ENCODE measurements around the gene RAPGEF5. TPM values are rescaled to one million over a fixed set of nuclear protein-coding genes. Genes with fewer than 3 reads are reported as not detected.

RAPGEF5 gene
- total RNA-seq, 1 donor from 2014 or later: 9.9 TPM

GRCh38 chr7:22400936-22401553 is 44.1 kb upstream of the RAPGEF5 start:
- Mint-ChIP-seq H3K27me3 (peaks cover 21% of the 10 kb centered on the region), H3K4me3 (ENCODE audit: low read depth) (no peak overlapping the region), H3K36me3 (ENCODE audit: insufficient read depth) (no peaks in the 10 kb centered on the region), H3K9me3 (ENCODE audit: low read depth) (no peaks in the 10 kb centered on the region), H3K4me1 (ENCODE audit: low read depth) (peaks cover 2% of the 10 kb centered on the region), H3K27ac (no peak overlapping the region)
- TF ChIP-seq CTCF (IDR thresholded peaks at IDR 0.05; ENCODE audit: unreplicated experiment): no peak
- DNase-seq (ENCODE audit: low spot score, unreplicated experiment): no peak

- peaks cover 21% of the 10 kb centered on the region for H3K27me3 Mint-ChIP-seq
- TF ChIP-seq CTCF (IDR thresholded peaks at IDR 0.05; ENCODE audit: unreplicated experiment): no peak
- no peaks in the 10 kb centered on the region for H3K36me3 Mint-ChIP-seq (ENCODE audit: insufficient read depth)
- H3K9me3 Mint-ChIP-seq (ENCODE audit: low read depth): no peaks in the 10 kb centered on the region
- no peak overlapping the region for H3K27ac Mint-ChIP-seq
- no peak overlapping the region for H3K4me3 Mint-ChIP-seq (ENCODE audit: low read depth)
- H3K4me1 Mint-ChIP-seq (ENCODE audit: low read depth): peaks cover 3% of the 10 kb centered on the region
- DNase-seq (ENCODE audit: low spot score, unreplicated experiment): no peak
These were observed 43.3 kb upstream of the RAPGEF5 start for GRCh38 chr7:22400150-22400814.

GRCh38 chr7:22399546-22399945 is 42.6 kb upstream of the RAPGEF5 start:
- Mint-ChIP-seq H3K27me3 (peaks cover 21% of the 10 kb centered on the region), H3K4me3 (ENCODE audit: low read depth) (no peak overlapping the region), H3K9me3 (ENCODE audit: low read depth) (no peaks in the 10 kb centered on the region), H3K27ac (no peak overlapping the region), H3K36me3 (ENCODE audit: insufficient read depth) (no peaks in the 10 kb centered on the region), H3K4me1 (ENCODE audit: low read depth) (peaks cover 11% of the 10 kb centered on the region)
- no peak for DNase-seq (ENCODE audit: low spot score, unreplicated experiment)
- TF ChIP-seq CTCF (IDR thresholded peaks at IDR 0.05; ENCODE audit: unreplicated experiment): no peak

GRCh38 chr7:22399091-22399490 is 42.1 kb upstream of the RAPGEF5 start:
- Mint-ChIP-seq H3K36me3 (ENCODE audit: insufficient read depth) (no peaks in the 10 kb centered on the region), H3K27me3 (peaks cover 21% of the 10 kb centered on the region), H3K27ac (no peak overlapping the region), H3K9me3 (ENCODE audit: low read depth) (no peaks in the 10 kb centered on the region), H3K4me1 (ENCODE audit: low read depth) (peaks cover 15% of the 10 kb centered on the region), H3K4me3 (ENCODE audit: low read depth) (no peak overlapping the region)
- no peak for DNase-seq (ENCODE audit: low spot score, unreplicated experiment)
- no peak for TF ChIP-seq CTCF (IDR thresholded peaks at IDR 0.05; ENCODE audit: unreplicated experiment)

- H3K9me3 Mint-ChIP-seq (ENCODE audit: low read depth): no peaks in the 10 kb centered on the region
- H3K27me3 Mint-ChIP-seq: peaks cover 21% of the 10 kb centered on the region
- H3K4me3 Mint-ChIP-seq (ENCODE audit: low read depth): no peak overlapping the region
- DNase-seq (ENCODE audit: low spot score, unreplicated experiment): no peak
- no peak overlapping the region for H3K27ac Mint-ChIP-seq
- peaks cover 24% of the 10 kb centered on the region for H3K4me1 Mint-ChIP-seq (ENCODE audit: low read depth)
- no peaks in the 10 kb centered on the region for H3K36me3 Mint-ChIP-seq (ENCODE audit: insufficient read depth)
- TF ChIP-seq CTCF (IDR thresholded peaks at IDR 0.05; ENCODE audit: unreplicated experiment): no peak
These were observed 41.0 kb upstream of the RAPGEF5 start for GRCh38 chr7:22397981-22398380.

Data from progenitor cell of endocrine pancreas (in vitro differentiated cells).